K562 (cell line): Measurements from ENCODE around the gene CREB5.

Experiments used
- CTCF ChIP-seq, 3 experiments: IDR thresholded peaks in 2 of 3; conservative IDR thresholded peaks in 1 of 3; 2 replicates each; pipeline ENCODE4 v1.5.1; 2011 to 2012; ENCODE audit warnings: low read length in 3 of 3, mild to moderate bottlenecking in 3 of 3, control low read depth in 2 of 3, improper control_type of control experiment in 1 of 3, inconsistent platforms in 1 of 3, low read depth in 1 of 3, mixed read lengths in 1 of 3, moderate library complexity in 1 of 3; ENCODE audit not compliant: insufficient read depth in 2 of 3
- EP300 ChIP-seq: IDR thresholded peaks from 2 replicates; pipeline ENCODE4 v1.6.1; 2012; ENCODE audit warnings: low read length, improper control_type of control experiment
- ETV6 ChIP-seq, 3 experiments: fragments of 150-350 bp in 1 of 3; sonication (generic) in 1 of 3; formaldehyde crosslinking in 1 of 3; IDR thresholded peaks; 2 replicates each; pipeline versions ENCODE4 v1.6.1 to v1.8.0; 2014 to 2022; ENCODE audit warnings: borderline replicate concordance in 2 of 3, low read depth in 2 of 3, antibody characterized with exemption in 1 of 3, low read length in 1 of 3, mild to moderate bottlenecking in 1 of 3, missing genetic modification reagents in 1 of 3
- JUN ChIP-seq, 2 experiments: sonication (generic) in 1 of 2; formaldehyde crosslinking in 1 of 2; IDR thresholded peaks; 2 replicates each; pipeline versions ENCODE4 v1.6.1 to v1.8.0; 2012 to 2022; ENCODE audit warnings: borderline replicate concordance in 2 of 2, mild to moderate bottlenecking in 2 of 2, improper control_type of control experiment in 1 of 2, low read depth in 1 of 2, low read length in 1 of 2, missing genetic modification reagents in 1 of 2
- POLR2A ChIP-seq: fragments of 450-650 bp; conservative IDR thresholded peaks from 2 replicates; pipeline ENCODE4 v1.6.1; 2016
- POLR2AphosphoS5 ChIP-seq: IDR thresholded peaks from 2 replicates; pipeline ENCODE4 v1.6.1; 2011; ENCODE audit warnings: mild to moderate bottlenecking, low read depth, low read length, moderate library complexity; ENCODE audit not compliant: control insufficient read depth, insufficient read depth
- THRB ChIP-seq: fragments of 450-650 bp; formaldehyde crosslinking; conservative IDR thresholded peaks from 2 replicates; pipeline ENCODE4 v1.4.0; 2022; ENCODE audit warnings: mild to moderate bottlenecking, missing genetic modification characterization
- ZFX ChIP-seq: sonication (generic); formaldehyde crosslinking; IDR thresholded peaks from 2 replicates; pipeline ENCODE4 v1.8.0; 2022; ENCODE audit warnings: mild to moderate bottlenecking, missing genetic modification reagents, moderate library complexity

DNA sequence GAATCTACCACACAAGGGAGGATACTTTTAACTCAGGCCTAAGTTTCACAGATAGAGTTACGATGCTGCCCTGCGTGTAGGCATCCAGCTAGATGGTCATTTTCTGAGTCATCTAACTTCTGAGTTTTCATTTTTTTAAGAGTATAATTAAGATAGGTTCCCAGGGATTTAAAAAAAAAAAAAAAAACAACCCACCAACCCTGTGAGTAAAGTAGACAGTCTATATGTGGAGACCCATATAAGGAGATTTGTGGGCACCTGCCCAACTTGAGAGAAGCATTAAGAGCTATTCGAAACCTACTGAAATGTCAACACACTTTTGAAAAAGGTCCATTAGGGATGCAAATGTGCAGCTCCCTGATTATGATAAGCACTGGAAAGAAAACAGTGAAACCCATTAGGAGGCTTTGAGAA lies 288.5 kb downstream of the CREB5 start:
- TF ChIP-seq ZFX = no peak
- no peak for TF ChIP-seq CTCF (IDR thresholded peaks at IDR 0.05 in 2 of 3, conservative IDR thresholded peaks at IDR 0.05 in 1 of 3; ENCODE audit: insufficient read depth in 2 of 3, low read depth in 1 of 3, low read length in 3 of 3)
- TF ChIP-seq POLR2A = no peak
- no peak for TF ChIP-seq EP300
- TF ChIP-seq THRB (CRISPR knock-in tag) = no peak
- TF ChIP-seq JUN (IDR thresholded peaks at IDR 0.05; ENCODE audit: borderline replicate concordance, low read depth, low read length) = no peak
- TF ChIP-seq JUN (CRISPR knock-in tag; IDR thresholded peaks at IDR 0.05; ENCODE audit: borderline replicate concordance) = no peak
- TF ChIP-seq ETV6 (IDR thresholded peaks at IDR 0.05; ENCODE audit: borderline replicate concordance in 1 of 2, low read depth in 2 of 2, low read length in 1 of 2) = no peak
- TF ChIP-seq ETV6 (CRISPR knock-in tag; IDR thresholded peaks at IDR 0.05; ENCODE audit: borderline replicate concordance) = no peak
- TF ChIP-seq POLR2AphosphoS5 = no peak
